MM.1S (cell line): ENCODE results near the gene APLP2.

ENCODE experiments used
- DNase-seq: peaks from one replicate; pipeline ENCODE4 v3.0.0-alpha.2; 2015
- H2AFZ ChIP-seq: fragments of 300-600 bp; sonication (generic); 2 replicates; pipeline ENCODE4 v1.6.0; 2016; ENCODE audit warnings: antibody characterized with exemption, low read length
- H3F3A ChIP-seq: fragments of 300-600 bp; sonication (generic); 2 replicates; pipeline ENCODE4 v1.6.1; 2016; ENCODE audit warnings: mild to moderate bottlenecking, antibody characterized with exemption, low read length, moderate library complexity, mixed read lengths; ENCODE audit not compliant: insufficient read depth
- H3K27ac ChIP-seq: fragments of 300-600 bp; sonication (generic); 2 replicates; pipeline ENCODE4 v1.5.1; 2016; ENCODE audit warnings: mild to moderate bottlenecking, low read length
- H3K27me3 ChIP-seq: fragments of 300-600 bp; sonication (generic); replicated peaks from 2 replicates; pipeline ENCODE4 v1.6.0; 2016; ENCODE audit warnings: low read length; ENCODE audit not compliant: insufficient read depth
- H3K36me3 ChIP-seq: fragments of 300-600 bp; sonication (generic); replicated peaks from 2 replicates; pipeline ENCODE4 v1.6.1; 2016; ENCODE audit warnings: mild to moderate bottlenecking, low read length, mixed read lengths; ENCODE audit not compliant: insufficient read depth
- H3K4me1 ChIP-seq: fragments of 300-600 bp; sonication (generic); 2 replicates; pipeline ENCODE4 v1.6.1; 2016; ENCODE audit warnings: low read length, mixed read lengths
- H3K4me2 ChIP-seq: fragments of 300-600 bp; sonication (generic); 2 replicates; pipeline ENCODE4 v1.6.0; 2016; ENCODE audit warnings: low read depth, low read length
- H3K4me3 ChIP-seq: fragments of 300-600 bp; sonication (generic); 2 replicates; pipeline ENCODE4 v1.5.1; 2016; ENCODE audit warnings: low read length, mixed read lengths
- H3K79me2 ChIP-seq: fragments of 300-600 bp; sonication (generic); 2 replicates; pipeline ENCODE4 v1.6.1; 2016; ENCODE audit warnings: mixed run types, low read length, mixed read lengths
- H3K9ac ChIP-seq: fragments of 300-600 bp; sonication (generic); 2 replicates; pipeline ENCODE4 v1.6.1; 2016; ENCODE audit warnings: low read length, mixed read lengths
- H3K9me2 ChIP-seq: fragments of 300-600 bp; sonication (generic); replicated peaks from 2 replicates; pipeline ENCODE4 v1.6.1; 2016; ENCODE audit warnings: mild to moderate bottlenecking, low read length, mixed read lengths; ENCODE audit not compliant: insufficient read depth
- H3K9me3 ChIP-seq: fragments of 300-600 bp; sonication (generic); replicated peaks from 2 replicates; pipeline ENCODE4 v1.6.1; 2016; ENCODE audit warnings: mild to moderate bottlenecking, low read length, mixed read lengths; ENCODE audit not compliant: insufficient read depth
- H4K20me1 ChIP-seq: fragments of 300-600 bp; sonication (generic); 2 replicates; pipeline ENCODE4 v1.6.1; 2016; ENCODE audit warnings: mild to moderate bottlenecking, low read length, moderate library complexity, mixed read lengths; ENCODE audit not compliant: insufficient read depth
- EZH2 ChIP-seq: fragments of 300-600 bp; sonication (generic); optimal IDR thresholded peaks from 2 replicates; pipeline ENCODE3; 2017; ENCODE audit warnings: low read depth, mild to moderate bottlenecking, antibody characterized with exemption, low read length, mixed read lengths
- EZH2phosphoT487 ChIP-seq: fragments of 300-600 bp; sonication (generic); IDR thresholded peaks from 2 replicates; pipeline ENCODE4 v1.6.1; 2018; ENCODE audit warnings: antibody characterized with exemption, low read length
- TF ChIP-seq, protein P1 (sequence below): fragments of 300-600 bp; sonication (generic); IDR thresholded peaks from 2 replicates; pipeline ENCODE4 v1.5.1; 2016; ENCODE audit warnings: antibody characterized with exemption, low read length, mixed read lengths

The APLP2 gene

DNA sequence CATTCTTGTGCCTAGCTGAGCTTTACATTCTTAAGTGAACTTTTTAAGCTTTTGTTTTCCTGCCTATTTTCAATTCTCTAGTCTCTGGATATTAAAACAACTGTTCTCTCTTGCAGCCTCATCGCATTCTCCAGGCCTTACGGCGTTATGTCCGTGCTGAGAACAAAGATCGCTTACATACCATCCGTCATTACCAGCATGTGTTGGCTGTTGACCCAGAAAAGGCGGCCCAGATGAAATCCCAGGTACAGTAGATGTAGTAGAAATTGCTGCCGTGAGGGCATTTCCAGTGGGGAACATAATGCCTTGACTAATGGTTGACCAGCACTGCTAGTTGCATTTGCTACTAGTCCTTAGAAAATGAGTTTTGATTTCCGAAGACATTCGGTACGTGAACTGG lies 60.2 kb downstream of the APLP2 start:
- H3K36me3 ChIP-seq = no peaks in the 10 kb centered on the region
- no peak for TF ChIP-seq EZH2phosphoT487
- TF ChIP-seq EZH2 = no peak
- TF ChIP-seq, protein P1, sequence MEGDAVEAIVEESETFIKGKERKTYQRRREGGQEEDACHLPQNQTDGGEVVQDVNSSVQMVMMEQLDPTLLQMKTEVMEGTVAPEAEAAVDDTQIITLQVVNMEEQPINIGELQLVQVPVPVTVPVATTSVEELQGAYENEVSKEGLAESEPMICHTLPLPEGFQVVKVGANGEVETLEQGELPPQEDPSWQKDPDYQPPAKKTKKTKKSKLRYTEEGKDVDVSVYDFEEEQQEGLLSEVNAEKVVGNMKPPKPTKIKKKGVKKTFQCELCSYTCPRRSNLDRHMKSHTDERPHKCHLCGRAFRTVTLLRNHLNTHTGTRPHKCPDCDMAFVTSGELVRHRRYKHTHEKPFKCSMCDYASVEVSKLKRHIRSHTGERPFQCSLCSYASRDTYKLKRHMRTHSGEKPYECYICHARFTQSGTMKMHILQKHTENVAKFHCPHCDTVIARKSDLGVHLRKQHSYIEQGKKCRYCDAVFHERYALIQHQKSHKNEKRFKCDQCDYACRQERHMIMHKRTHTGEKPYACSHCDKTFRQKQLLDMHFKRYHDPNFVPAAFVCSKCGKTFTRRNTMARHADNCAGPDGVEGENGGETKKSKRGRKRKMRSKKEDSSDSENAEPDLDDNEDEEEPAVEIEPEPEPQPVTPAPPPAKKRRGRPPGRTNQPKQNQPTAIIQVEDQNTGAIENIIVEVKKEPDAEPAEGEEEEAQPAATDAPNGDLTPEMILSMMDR = no peak

DNA sequence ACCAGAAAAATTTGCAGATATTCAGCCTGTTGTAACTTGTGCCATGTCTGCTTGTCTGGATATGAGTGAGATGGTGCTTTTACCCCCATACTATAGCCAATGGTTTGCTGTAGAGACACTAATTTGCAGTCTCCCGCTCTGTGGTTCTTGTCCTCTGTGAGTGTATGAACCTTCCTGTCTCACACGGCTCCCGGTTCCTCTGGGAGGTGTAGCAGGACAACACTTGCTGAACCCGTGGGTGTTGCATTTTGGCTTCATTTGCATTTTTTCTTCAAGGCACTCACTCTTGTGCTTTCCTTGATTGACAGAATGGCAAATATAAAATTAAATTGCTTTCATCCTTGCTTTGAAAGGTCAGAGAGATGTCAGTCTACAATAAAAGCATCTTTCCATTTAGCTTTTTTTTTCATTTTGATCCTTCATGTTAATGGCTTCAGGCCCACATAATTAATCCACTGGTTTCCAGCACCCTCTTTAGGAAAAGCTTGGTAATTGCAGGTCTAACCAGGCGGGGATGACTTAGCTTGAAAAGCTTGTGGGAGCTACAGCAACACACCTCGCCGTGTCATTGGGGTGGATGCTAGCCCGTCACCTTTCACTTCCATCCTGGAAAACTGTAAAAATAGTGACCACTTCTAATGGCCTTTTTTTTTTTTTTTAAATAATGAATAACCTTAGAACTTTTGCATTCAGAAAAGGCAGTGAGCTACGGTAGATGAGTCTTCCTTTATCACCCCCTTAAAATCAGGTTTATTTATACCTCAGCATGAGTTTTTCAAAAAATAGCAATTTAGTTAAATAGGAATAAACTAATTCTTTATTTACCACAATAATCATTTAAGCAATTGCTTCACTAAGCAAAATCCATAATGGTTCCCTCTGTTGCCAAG lies 62.5 kb downstream of the APLP2 start:
- Histone ChIP-seq H3K9ac (no peak overlapping the region), H4K20me1 (no peaks in the 10 kb centered on the region), H3K9me3 (no peaks in the 10 kb centered on the region), H3K4me3 (no peak overlapping the region), H3K27ac (no peak overlapping the region), H3F3A (no peaks in the 10 kb centered on the region), H3K27me3 (no peaks in the 10 kb centered on the region), H2AFZ (no peak overlapping the region), H3K4me2 (no peak overlapping the region), H3K9me2 (no peaks in the 10 kb centered on the region), H3K79me2 (no peaks in the 10 kb centered on the region), H3K4me1 (no peaks in the 10 kb centered on the region), H3K36me3 (no peaks in the 10 kb centered on the region)
- DNase-seq = peak; percentile 70
- TF ChIP-seq, protein P1 = peak; percentile 78
- no peak for TF ChIP-seq EZH2phosphoT487
- TF ChIP-seq EZH2 = no peak

More for the DNA sequence above, 60.2 kb downstream of the APLP2 start:
- H3K79me2 ChIP-seq = no peaks in the 10 kb centered on the region
- H4K20me1 ChIP-seq = no peaks in the 10 kb centered on the region
- no peak overlapping the region for H2AFZ ChIP-seq
- H3K4me3 ChIP-seq = no peak overlapping the region
- no peak overlapping the region for H3K9ac ChIP-seq
- no peak overlapping the region for H3K27ac ChIP-seq
- no peaks in the 10 kb centered on the region for H3K9me3 ChIP-seq
- H3K4me2 ChIP-seq = no peak overlapping the region
- H3K4me1 ChIP-seq = no peaks in the 10 kb centered on the region
- no peak for DNase-seq
- H3F3A ChIP-seq = no peaks in the 10 kb centered on the region
- H3K9me2 ChIP-seq = no peaks in the 10 kb centered on the region
- no peaks in the 10 kb centered on the region for H3K27me3 ChIP-seq

DNA sequence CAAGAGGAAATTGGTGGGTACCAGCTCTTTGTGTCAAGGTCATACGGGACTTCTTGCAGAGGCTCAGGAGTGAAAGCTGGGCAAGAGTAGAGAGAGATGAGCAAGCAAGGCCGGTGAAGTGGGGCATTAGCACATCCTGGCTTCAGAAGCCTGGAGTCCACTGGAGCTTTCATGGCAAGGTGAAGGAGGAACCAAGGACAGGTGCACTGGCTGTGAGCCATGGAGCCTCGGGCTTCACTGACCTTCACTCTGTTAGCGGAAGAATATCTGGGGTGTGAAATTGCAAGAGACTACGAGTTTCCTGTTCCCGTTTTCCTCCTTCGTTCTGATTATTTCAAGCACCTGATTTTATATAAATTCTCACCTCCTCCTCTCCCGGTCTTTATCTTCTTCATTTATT lies 64.0 kb downstream of the APLP2 start:
- Histone ChIP-seq H3K27ac (no peak overlapping the region), H3F3A (no peaks in the 10 kb centered on the region)

More for the DNA sequence above, 64.0 kb downstream of the APLP2 start:
- H3K9me2 ChIP-seq = no peaks in the 10 kb centered on the region
- H3K4me2 ChIP-seq = no peak overlapping the region
- H4K20me1 ChIP-seq = no peaks in the 10 kb centered on the region
- no peak overlapping the region for H3K4me3 ChIP-seq
- H3K9me3 ChIP-seq = no peaks in the 10 kb centered on the region
- no peaks in the 10 kb centered on the region for H3K36me3 ChIP-seq
- H2AFZ ChIP-seq = no peak overlapping the region
- no peak for DNase-seq
- no peaks in the 10 kb centered on the region for H3K27me3 ChIP-seq
- TF ChIP-seq, protein P1 = no peak
- TF ChIP-seq EZH2phosphoT487 (no peak), EZH2 (no peak)
- H3K79me2 ChIP-seq = no peaks in the 10 kb centered on the region
- H3K9ac ChIP-seq = no peak overlapping the region
- H3K4me1 ChIP-seq = no peaks in the 10 kb centered on the region
